Measurements from ENCODE around the gene ULK4.
"Not testable (repeated sequence)": the region's sequence is repeated elsewhere in the genome, so short reads cannot be mapped to it uniquely, and the experiment has no call there.

The ULK4 gene

DNA sequence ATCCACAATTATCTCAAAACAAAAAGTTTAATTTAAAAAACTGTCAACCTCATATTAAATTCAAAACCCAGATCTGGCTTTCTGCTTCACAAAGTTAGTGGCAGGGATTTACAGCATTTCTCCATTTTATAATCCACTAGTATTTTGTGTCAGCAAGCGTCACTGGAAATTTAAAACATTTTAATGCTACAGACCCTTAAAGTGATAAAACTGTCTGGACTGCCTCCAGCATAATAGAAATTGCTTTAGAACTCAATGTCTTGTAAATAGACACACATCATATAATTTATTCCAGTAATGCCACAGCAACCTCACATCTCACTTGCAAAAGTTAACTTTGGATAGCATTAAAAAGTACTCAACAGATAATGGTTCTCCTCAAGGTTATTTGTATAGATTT lies 116.1 kb downstream of the ULK4 start:
- H3K36me3 ChIP-seq (ENCODE audit: control insufficient read depth, low read length), result no peaks in the 10 kb centered on the region
- no peaks in the 10 kb centered on the region for H3K4me1 ChIP-seq (ENCODE audit: control insufficient read depth, low read length)
- no peaks in the 10 kb centered on the region for H3K79me2 ChIP-seq (ENCODE audit: control insufficient read depth, low read length)
- no peaks in the 10 kb centered on the region for H3K27me3 ChIP-seq (ENCODE audit: control insufficient read depth, low read length)
- no peaks in the 10 kb centered on the region for H4K20me1 ChIP-seq (ENCODE audit: control insufficient read depth, insufficient read depth, low read depth, low read length)
- no peaks in the 10 kb centered on the region for H3K9me2 ChIP-seq (replicated peaks; ENCODE audit: control insufficient read depth, low read length)
- H3K9me3 ChIP-seq (ENCODE audit: control insufficient read depth, insufficient read depth, low read length), result no peaks in the 10 kb centered on the region
- H3K4me3 ChIP-seq (ENCODE audit: low read length), result no peak overlapping the region
- TF ChIP-seq, protein P1, sequence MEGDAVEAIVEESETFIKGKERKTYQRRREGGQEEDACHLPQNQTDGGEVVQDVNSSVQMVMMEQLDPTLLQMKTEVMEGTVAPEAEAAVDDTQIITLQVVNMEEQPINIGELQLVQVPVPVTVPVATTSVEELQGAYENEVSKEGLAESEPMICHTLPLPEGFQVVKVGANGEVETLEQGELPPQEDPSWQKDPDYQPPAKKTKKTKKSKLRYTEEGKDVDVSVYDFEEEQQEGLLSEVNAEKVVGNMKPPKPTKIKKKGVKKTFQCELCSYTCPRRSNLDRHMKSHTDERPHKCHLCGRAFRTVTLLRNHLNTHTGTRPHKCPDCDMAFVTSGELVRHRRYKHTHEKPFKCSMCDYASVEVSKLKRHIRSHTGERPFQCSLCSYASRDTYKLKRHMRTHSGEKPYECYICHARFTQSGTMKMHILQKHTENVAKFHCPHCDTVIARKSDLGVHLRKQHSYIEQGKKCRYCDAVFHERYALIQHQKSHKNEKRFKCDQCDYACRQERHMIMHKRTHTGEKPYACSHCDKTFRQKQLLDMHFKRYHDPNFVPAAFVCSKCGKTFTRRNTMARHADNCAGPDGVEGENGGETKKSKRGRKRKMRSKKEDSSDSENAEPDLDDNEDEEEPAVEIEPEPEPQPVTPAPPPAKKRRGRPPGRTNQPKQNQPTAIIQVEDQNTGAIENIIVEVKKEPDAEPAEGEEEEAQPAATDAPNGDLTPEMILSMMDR (IDR thresholded peaks at IDR 0.05; ENCODE audit: low read depth, low read length, poor library complexity, severe bottlenecking), result no peak
- no peak for TF ChIP-seq EZH2phosphoT487 (IDR thresholded peaks at IDR 0.05; ENCODE audit: borderline replicate concordance, low read length)
- no peak overlapping the region for H3K4me2 ChIP-seq (ENCODE audit: low read length)
- no peaks in the 10 kb centered on the region for H3F3A ChIP-seq (ENCODE audit: control insufficient read depth, insufficient read depth)
- no peak overlapping the region for H3K27ac ChIP-seq (ENCODE audit: low read depth, low read length)

DNA sequence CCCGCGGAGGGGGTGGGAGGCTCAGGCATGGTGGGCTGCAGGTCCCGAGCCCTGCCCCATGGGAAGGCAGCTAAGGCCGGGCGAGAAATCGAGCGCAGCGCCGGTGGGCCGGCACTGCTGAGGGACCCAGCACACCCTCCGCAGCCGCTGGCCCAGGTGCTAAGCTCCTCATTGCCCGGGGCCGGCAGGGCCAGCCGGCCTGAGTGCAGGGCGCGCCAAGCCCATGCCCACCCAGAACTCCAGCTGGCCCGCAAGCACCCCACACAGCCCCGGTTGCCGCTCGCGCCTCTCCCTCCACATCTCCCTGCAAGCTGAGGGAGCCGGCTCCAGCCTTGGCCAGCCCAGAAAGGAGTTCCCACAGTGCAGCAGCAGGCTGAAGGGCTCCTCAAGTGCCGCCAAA lies 117.6 kb downstream of the ULK4 start:
- H3K9me2 ChIP-seq (replicated peaks; ENCODE audit: control insufficient read depth, low read length); H3K27me3 ChIP-seq (ENCODE audit: control insufficient read depth, low read length); H3F3A ChIP-seq (ENCODE audit: control insufficient read depth, insufficient read depth); H3K4me3 ChIP-seq (ENCODE audit: low read length); H3K4me1 ChIP-seq (ENCODE audit: control insufficient read depth, low read length); H3K4me2 ChIP-seq (ENCODE audit: low read length); H3K9me3 ChIP-seq (ENCODE audit: control insufficient read depth, insufficient read depth, low read length); H4K20me1 ChIP-seq (ENCODE audit: control insufficient read depth, insufficient read depth, low read depth, low read length); H3K27ac ChIP-seq (ENCODE audit: low read depth, low read length); H3K79me2 ChIP-seq (ENCODE audit: control insufficient read depth, low read length); H3K36me3 ChIP-seq (ENCODE audit: control insufficient read depth, low read length): not testable (repeated sequence)

DNA sequence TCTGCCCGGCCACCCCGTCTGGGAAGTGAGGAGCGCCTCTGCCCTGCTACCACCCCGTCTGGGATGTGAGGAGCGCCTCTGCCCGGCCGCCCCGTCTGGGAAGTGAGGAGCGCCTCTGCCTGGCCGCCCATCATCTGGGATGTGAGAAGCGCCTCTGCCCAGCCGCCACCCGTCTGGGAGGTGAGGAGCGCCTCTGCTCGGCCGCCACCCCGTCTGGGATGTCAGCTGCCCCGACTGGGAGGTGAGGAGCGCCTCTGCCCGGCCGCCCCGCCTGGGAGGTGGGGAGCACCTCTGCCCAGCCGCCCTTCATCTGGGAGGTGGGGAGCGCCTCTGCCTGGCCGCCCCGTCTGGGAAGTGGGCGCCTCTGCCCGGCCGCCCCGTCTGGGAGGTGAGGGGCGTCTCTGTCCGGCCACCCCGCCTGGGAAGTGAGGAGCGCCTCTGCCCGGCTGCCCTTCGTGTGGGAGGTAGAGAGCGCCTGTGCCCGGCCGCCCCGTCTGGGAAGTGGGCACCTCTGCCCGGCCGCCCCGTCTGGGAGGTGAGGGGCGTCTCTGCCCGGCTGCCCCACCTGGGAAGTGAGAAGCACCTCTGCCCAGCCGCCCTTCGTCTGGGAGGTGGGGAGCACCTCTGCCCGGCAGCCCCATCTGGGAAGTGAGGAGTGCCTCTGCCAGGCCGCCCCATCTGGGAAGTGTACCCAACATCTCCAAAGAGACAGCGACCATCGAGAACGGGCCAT lies 120.8 kb downstream of the ULK4 start:
- not testable (repeated sequence) for H3K4me2 ChIP-seq (ENCODE audit: low read length); H3K79me2 ChIP-seq (ENCODE audit: control insufficient read depth, low read length); H3K27me3 ChIP-seq (ENCODE audit: control insufficient read depth, low read length); H3K27ac ChIP-seq (ENCODE audit: low read depth, low read length); H4K20me1 ChIP-seq (ENCODE audit: control insufficient read depth, insufficient read depth, low read depth, low read length); H3K4me1 ChIP-seq (ENCODE audit: control insufficient read depth, low read length); H3F3A ChIP-seq (ENCODE audit: control insufficient read depth, insufficient read depth); H3K4me3 ChIP-seq (ENCODE audit: low read length); H3K9me3 ChIP-seq (ENCODE audit: control insufficient read depth, insufficient read depth, low read length); H3K36me3 ChIP-seq (ENCODE audit: control insufficient read depth, low read length); H3K9me2 ChIP-seq (replicated peaks; ENCODE audit: control insufficient read depth, low read length)

DNA sequence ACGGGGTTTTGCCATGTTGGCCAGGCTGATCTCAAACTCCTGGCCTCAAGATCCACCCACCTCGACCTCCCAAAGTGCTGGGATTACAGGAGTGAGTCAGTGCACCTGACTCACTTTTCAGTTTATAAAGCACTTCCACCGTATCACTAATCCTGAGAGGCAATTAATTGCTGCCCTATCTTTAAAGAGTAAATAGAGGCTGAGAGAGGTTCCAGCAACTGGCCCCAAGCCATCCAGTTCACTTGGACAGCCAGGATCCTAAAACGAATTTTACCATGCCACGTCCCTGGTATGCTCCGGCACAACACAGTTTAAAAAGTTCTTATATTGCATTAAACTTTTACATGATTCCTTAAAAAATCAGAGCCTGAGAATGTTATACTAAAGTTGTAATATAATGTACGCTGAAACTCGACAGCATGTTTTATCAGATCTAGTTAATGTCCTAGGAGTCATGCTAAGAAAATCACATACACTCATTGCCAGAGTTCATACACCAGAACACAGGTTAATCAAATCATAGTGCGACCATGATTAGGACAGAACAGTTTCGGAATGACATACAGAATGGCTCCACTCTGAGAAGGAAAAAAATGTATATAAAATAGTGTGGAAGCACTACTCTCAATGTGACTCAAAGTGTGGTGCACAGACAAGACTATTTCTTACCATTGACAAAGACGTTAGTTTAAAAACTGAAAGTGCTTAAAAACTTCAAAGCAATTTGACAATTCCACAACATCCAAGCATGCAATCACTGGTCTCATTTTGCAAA lies 125.4 kb downstream of the ULK4 start:
- Histone ChIP-seq H3K27ac (ENCODE audit: low read depth, low read length) (no peak overlapping the region), H3K4me2 (ENCODE audit: low read length) (no peak overlapping the region), H4K20me1 (ENCODE audit: control insufficient read depth, insufficient read depth, low read depth, low read length) (no peaks in the 10 kb centered on the region)

More for the DNA sequence above, 125.4 kb downstream of the ULK4 start:
- Histone ChIP-seq H3K4me3 (ENCODE audit: low read length) (no peak overlapping the region), H3K36me3 (ENCODE audit: control insufficient read depth, low read length) (no peaks in the 10 kb centered on the region), H3K9me2 (replicated peaks; ENCODE audit: control insufficient read depth, low read length) (no peaks in the 10 kb centered on the region), H3K79me2 (ENCODE audit: control insufficient read depth, low read length) (no peaks in the 10 kb centered on the region), H3K9me3 (ENCODE audit: control insufficient read depth, insufficient read depth, low read length) (no peaks in the 10 kb centered on the region), H3K4me1 (ENCODE audit: control insufficient read depth, low read length) (no peaks in the 10 kb centered on the region), H3K27me3 (ENCODE audit: control insufficient read depth, low read length) (no peaks in the 10 kb centered on the region), H3F3A (ENCODE audit: control insufficient read depth, insufficient read depth) (no peaks in the 10 kb centered on the region)
- TF ChIP-seq, protein P1 (IDR thresholded peaks at IDR 0.05; ENCODE audit: low read depth, low read length, poor library complexity, severe bottlenecking), result no peak
- TF ChIP-seq EZH2phosphoT487 (IDR thresholded peaks at IDR 0.05; ENCODE audit: borderline replicate concordance, low read length), result no peak

All from DOHH2 (cell line).